Glomerular visceral epithelial cell (primary cell): ENCODE measurements around the gene PPME1.

Experiments
- DNase-seq: peaks from one replicate; pipeline ENCODE4 v3.0.0-alpha.2; 2016; ENCODE audit errors: extremely low spot score

PPME1 gene

DNA sequence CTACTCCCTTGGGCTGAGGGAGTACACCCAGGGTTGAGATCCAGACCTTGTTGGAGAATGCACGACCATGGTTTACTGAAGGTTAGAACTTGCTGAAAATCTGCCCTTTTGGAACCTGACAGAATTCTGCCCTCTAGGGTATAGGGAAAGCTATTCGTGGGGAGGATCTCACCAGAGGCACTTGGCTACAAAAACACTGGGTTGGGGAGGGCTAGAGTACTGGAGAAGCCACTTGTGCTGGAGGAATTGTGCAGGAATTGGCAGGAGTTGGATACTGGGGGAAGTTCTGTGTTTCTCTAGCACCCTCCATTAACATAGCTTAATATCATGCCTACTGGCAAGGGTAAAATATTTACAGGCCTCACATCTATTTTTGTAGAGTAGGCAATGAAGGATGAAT, 55.8 kb downstream of the PPME1 start:
- DNase-seq, result no peak

DNA sequence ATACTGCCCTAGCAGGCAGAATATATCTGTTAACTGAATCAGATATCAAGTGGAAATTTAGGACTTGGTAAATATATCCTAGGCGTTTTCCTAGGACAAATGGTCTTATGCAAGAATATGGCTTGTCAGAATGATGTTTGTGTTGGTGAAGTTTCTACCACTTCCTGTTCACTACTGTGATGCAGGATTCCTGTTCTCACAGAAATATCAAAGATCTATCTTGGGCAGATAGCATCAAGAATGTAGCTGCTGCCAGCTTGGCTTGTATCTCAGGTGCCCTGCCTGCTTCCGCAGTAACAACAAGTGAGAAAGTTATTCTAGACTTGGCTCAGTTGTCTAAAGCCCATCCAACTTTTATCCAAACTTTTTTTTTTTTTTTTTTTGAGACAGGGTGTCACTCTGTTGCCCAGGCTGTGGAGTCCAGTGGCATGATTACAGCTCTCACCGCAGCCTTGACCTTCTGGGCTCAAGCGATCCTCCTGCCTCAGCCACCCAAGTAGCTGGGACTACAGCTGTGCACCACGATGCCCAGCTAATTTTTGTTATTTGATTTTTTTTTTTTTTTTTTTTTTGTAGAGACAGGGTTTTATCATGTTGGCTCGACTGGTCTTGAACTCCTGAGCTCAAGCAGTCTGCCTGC, 61.3 kb downstream of the PPME1 start:
- no peak for DNase-seq

DNA sequence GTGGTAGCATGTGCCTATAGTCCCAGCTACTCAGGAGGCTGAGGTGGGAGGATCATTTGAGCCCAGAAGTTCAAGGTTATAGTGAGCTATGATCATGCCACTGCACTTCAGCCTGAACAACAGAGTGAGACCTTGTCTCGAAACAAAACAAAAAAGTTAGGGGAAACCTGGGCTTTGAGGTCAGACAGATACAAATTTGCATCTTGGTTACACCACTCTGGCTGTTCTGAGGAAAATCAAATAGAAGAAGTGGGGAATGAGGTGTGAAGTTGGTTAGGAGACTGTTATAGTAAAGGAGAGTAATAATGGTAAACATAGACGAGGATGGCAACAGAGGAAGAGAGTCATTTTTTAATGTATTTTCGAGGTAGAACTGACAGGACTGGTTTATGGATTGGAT, 62.6 kb downstream of the PPME1 start:
- DNase-seq, result no peak

DNA sequence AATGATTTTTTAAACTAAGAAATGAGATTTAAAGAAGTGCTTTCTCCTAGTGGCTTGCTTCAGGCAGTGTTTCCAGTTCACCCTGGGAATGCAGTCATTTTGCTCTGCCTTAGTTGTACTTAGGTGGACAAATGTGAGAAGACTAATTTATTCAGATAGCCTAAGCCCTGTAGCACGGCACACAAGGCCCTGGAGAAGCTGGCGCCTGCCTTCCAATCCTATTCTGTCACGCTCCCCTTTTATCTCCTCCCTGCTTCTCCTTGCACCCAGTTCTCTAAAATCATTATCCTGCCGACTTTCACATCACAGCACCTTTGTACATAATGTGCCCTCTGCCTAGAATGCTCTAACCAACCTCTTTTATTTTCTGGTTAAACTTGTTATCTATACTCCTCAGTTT, 64.0 kb downstream of the PPME1 start:
- no peak for DNase-seq

DNA sequence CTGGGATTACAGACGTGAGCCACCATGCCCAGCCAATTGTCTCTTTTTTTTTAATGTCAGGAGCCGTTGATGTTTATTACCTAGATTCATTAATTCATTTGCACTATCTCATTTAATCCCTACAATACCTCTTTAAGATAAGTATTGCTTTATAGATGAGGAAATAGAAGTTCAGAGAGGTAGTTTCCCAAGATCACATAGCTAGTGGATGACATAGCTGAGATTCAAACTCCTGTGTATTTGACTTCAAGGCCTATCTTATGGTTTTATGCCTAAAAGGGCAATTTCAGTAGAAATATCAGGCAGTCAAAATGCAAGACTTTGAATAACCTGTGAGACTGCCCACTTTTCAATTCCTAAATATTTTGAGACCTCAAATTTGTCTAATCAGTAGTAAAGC, 66.5 kb downstream of the PPME1 start:
- DNase-seq, result no peak

DNA sequence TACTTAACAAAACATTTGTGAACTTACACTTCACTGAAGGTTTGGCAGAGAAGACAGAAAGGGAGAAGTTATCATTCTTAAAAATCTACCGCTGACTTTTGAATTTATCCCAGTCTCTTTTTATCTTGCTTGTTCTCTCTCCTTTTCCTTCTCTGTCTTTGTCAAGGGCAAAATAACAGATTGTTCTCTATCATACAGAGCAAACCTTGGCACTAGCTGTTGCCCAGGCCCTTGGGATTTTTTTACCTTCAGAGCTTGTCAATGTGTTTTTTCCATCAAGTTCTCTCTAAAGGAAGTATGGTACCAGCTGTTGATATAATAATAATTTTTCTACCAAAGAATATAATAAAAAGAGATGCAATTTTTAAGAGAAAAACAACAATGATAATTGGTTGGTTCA, 67.2 kb downstream of the PPME1 start:
- DNase-seq, result no peak

DNA sequence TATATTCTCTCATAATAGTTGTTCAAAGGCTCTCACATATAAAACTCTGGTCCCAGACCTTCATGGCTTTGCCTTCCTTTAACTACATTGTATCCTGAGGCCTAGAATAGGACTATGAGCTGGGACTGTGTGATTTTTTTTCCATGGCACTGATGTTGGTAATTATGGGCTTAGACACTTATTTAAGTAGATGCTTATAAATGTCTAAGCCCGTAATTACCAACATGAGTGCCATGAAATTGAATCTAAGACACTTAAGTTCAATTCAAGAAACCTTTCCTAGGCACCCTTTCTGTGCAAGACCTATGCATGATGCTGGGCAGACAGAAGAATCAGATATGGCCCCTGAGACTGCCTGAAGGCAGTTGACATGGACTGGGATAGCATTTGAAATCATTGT, 77.4 kb downstream of the PPME1 start:
- no peak for DNase-seq

DNA sequence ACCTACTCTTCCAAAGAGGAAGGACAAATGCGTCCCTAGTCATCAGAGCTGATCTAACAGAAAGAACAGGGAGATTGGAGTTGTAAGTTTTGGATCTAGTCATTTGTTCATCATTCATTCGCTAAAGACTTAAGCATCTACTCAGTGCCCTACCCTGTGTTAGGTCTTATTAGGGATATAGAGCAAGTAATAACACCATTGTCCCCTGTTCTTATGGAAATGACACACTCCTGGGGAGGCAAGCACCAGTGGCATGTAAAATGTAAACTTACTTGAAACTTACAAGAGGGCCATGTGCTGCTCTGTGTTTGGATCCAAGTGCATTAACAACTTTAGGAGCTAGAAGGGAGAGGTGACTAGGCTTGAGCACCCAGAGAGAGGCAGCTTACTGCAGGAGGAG, 78.4 kb downstream of the PPME1 start:
- DNase-seq, result no peak

DNA sequence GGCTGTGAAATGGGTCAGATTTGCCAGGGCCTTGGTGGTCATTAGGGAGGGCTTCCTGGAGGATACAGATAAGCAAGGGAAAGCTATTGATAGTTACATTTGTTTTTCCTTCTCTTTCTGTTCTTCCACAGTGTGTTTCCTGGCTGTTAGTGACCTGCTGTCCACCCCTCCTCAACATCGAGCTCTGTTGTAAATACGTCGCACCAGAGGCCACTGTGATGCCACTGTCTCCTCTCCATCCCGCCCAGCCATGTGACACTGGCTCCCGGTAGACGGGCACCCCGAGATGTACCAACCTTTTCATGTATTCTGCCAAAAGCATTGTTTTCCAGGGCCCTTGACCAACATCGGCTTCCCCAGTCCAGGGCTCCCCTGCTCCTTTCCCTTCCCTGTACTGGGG, 82.3 kb downstream of the PPME1 start:
- DNase-seq, result no peak

DNA sequence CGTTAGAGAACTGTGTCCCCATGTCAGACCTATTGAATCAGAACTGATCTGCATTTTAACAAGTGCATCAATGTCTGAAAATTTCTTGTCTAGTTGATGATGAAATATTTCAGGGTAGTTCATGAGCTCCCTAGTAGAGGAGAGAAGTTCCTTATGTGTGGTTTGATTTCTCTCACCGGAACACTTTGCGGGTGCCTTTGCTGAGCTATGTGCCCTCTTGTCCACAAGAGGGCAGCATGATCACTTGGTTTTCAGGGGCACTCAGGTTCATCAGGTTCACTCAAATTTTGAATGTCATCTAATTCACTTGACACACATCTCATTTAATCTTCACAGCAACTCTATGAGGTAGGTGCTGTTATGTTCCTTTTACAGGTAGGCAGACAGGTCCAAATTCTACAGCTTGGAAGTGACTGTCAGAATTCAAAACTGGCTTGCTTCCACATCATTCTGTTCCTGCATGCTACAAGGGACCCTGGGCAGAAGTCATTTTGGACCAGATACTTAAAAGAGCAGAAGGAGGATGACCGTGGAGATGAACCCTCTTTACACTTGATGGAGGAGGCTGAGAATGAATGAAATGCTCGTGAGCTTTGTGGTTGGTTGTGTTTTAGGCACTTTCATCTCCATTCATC, 84.8 kb downstream of the PPME1 start:
- peak; percentile 67 for DNase-seq

DNA sequence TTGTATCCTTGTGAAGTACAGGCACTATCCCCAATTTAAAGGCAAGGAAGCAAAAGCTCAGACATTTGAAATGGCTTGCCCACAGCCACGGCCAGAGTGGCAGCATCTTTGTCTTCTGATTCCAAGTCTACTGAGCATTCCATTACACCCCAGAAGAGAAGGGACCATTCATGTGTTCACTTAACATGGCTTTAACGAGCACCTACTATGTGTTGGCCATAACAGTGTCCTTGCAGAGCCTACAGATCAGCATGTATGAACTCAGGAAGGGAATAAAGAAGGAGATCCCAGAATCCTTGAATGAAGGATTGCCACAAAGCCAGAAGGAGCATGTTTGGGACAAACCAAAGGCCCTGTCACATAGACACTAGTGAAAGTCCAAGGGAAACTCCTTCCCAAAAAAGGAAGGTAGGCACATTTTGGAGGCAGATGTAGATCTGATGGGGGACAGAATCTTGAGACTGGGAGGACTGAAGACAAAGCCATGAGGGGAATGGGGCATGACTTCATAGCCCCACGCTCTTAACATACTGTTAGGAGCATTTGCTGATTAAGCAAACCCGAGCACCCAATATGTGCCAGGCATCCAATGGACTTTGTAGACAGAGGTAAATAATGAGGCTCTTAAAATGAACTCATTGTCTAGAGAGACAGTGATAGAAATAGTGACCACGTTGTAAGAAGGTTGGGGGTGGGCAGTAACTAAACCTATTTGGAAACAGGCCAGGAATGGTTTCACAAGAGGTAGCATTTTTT, 85.5 kb downstream of the PPME1 start:
- DNase-seq, result no peak

DNA sequence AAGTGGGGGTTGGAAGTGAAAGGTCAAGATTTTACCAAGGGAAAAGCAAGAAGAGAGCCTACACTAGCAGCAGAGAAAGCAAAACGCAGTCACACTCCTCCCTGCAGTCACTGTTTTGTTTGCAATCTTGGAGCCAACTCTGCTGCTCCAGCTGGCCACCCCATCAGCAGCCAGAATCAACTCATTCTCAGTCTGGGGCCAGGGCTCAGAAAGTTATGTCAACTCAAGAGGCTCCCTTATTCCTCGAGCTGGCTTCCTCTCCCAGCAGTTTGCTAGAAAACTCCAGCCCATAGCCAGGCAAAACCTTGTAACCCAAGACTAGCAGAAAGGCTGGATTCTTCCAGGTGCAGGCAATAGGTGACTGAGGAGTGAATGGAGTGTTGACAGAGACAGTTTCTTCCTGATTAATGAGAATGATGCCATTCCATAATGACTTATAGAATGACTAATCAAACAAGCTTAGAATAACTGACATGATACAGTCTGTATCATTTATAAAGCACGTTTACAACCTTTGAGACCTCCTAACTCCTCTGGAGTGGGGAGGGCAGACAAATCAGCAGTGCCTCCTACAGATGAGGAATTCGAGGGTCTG, 87.0 kb downstream of the PPME1 start:
- no peak for DNase-seq

DNA sequence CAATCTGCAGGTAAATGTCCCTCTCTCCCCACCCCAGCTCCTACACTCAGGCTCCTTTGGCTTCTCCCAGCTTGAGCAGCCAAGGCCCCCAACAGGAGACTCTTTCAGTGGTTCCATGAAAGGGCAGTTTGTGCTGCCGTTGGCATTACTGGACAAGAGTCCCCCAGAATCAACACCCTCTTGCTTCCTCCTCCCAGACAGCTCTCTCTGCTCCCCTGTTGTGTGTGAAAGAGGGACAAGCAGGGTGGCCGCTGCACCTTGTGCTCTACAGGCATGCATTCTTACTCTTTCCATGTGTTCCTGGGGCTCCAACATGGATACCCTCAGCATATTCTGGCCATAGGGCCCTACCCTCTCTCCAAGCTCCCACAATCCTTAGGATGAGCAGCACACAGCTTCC, 91.6 kb downstream of the PPME1 start:
- DNase-seq, result no peak

DNA sequence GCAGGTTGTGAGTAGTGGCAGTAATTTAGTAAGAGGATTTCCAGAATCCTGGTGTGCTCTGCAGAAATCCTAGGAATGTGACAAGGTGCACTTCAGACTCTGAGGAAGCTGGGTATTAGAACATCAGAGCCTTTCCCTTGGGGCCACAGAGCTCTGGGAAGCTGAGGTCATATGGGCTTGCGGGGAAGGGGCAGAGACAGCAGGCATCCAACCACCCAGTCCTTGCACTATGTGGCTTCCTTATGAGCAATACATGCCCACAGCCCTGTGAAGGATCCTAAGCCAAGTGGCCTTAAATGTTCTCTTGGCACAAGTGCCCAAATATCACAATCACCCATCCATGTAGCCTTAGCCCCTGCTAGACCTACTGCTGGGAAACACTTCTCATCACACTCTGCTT, 94.2 kb downstream of the PPME1 start:
- peak; percentile 29 for DNase-seq

DNA sequence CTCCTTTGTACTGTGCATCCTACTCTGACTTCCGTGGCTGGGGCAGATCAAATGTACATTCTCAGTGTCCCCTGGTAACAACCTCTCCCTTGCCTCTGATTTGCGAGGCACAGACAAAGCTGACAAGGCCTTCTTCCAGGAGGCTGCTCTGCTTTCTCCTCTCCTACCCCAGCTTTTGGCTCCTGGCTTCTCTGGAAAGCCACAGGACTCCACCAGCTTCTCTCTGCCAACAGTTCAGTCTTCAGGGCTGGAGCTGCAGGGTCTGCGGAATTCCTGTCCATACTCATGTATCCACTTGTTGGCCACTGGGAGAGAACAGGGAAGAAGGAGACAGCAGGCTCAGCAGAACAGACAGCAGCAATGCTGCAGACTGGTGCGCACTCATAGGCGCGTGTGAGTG, 95.9 kb downstream of the PPME1 start:
- no peak for DNase-seq

DNA sequence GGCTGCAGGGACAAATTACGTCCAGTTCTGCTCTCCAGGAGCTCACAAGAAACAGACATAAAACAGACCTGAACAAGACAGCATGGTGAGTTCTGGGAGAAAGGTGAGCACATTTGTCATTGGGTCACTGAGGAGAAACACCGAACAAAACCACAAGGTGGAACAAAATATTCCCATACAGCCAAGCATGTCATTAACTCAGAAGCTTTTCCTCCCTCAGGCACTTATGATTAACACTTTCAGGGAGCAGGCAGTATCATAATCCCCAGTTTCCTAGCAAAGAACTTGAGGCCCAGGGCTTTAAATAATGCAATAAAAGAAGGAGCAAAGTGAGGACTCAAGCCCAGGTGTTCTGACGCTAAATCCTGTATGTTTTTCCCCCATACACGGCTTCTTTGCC, 97.4 kb downstream of the PPME1 start:
- no peak for DNase-seq

DNA sequence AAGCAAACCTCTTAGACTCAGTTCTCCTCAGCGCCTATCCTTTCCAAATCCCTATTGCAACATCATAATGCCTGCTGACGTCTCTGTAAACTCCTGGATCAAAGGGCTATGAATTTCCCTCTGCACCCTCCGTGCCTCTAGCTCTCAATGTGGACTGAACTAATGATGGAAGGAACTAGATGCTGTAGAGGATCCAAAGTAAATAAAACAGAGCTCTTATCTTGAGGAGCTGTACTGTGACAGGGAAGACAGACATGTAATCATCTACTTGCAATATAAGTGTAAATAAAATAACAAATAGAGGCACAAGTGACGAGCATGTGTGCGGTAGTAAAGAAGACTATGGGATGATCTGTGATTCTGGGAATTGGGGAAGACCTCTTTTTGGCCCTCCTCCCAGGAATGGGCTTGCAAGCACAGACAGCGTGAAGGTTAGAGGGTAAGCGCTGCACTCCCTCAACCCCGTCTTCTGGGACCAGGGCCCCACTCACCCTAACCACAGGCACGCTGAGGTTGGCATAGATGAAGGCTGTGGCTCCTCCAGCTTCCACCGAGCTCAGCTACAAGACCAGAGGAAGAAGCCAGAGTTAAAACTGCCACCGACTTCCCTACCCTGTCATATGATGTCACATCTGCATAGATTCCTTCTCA, 98.2 kb downstream of the PPME1 start:
- DNase-seq, result no peak

DNA sequence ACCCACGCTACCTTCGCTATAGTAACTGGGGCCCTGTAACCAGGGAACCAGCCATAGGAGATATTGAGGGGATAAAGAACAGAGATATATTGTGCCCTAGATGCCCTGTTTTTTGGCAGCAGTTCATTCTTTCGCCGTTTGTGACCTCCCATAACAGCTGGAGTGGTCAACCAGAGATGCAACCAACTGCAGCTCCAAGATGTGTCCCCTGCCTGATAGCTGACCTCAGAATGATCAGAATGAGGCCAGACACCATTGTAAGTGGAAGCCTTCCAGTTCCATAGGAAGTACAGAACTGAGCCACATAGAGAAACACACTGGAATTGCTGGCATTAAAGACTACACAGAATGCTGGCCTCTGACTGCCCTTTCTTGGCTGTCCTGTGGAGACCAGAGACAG, 101.2 kb downstream of the PPME1 start:
- no peak for DNase-seq

DNA sequence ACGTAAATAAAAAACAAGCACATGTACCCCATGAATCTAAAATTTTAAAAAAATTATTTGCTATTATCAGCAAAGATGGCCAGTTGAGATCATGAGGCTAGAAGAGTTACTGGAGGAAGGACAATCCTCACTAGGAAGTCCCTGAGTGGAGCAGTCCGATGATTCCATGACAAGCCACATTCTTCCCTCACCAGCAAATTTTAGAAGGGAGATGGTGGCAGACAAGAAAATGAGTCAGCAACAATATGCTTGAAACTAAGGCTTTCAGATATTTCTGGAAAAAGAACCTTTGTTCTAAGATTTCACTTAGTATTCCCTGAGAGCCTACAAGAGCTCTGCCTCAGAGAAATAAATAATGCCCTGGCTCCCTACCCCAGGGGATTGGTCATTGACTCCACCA, 105.5 kb downstream of the PPME1 start:
- DNase-seq, result no peak

DNA sequence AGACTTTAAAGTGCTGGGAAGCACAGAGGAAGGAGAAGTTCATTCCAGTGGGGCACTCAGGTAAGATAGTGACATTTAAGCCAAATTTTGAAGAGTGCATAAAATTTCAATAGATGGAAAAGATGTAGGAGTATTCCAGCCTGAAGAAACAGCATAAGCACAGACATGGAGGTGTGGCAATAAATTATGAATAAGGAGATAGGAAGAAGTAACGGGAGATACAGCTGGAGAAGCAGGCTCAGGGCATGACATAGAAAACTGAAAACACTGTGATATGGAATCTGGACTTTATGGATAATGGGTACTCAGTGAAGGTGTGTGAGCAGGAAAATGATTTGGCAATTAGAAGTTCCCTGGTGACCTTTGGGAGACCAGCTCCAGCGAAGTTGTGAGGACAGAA, 107.0 kb downstream of the PPME1 start:
- DNase-seq, result no peak

DNA sequence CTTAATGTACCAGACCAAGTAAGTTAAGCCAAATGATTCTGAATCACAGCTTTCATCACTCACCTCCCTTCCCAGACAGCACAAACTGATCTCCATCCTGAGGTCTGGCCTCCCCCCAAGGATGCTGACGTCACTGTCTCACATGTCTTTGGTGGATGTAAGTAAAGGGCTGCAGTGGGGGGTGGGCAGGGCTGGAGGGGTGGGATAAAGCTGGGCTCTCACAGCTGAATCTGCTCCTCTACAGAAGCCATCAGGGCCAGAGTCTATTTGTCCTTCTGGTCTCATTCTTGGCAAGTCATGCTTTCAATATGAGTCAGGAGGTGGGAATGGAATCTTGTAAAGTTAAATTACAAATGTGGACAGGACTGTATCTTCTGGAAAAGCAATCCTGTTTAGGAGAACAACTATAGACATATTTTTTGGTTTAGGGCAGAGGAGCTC, 107.7 kb downstream of the PPME1 start:
- peak; percentile 89 for DNase-seq

DNA sequence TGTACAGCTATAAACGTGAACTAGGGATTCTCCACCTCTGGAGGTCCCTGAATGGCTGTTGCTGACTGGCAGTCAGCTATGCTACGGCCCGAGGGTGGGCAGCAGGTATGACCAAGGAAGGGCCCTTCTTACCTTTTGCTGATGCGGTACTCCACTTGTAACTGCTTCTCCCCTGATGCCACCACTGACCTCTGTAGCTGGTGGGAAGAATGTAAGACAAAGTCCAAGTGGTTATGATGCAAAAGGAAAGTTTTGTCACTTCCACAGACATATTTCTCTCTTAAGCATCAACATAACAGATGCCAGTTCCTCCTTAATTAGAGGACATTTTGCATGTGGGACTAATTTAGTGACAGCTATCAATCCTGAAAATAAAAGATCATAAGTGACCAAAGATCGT, 108.2 kb downstream of the PPME1 start:
- no peak for DNase-seq
